Astrocyte (in vitro differentiated cells and primary cell): ENCODE measurements around the gene PRKCB.

Experiments
- EZH2 ChIP-seq: IDR thresholded peaks from 2 replicates; pipeline ENCODE4 v1.6.1; 2012; ENCODE audit warnings: mild to moderate bottlenecking, low read length, inconsistent platforms; ENCODE audit not compliant: insufficient read depth
- TF ChIP-seq, protein P1 (sequence below): IDR thresholded peaks from 2 replicates; pipeline ENCODE4 v1.5.1; 2011; ENCODE audit warnings: low read depth, mild to moderate bottlenecking, inconsistent platforms, low read length, moderate library complexity; ENCODE audit not compliant: insufficient read depth

GRCh38 chr16:23901178-23902033, 65.6 kb downstream of the PRKCB start:
- TF ChIP-seq, protein P1, sequence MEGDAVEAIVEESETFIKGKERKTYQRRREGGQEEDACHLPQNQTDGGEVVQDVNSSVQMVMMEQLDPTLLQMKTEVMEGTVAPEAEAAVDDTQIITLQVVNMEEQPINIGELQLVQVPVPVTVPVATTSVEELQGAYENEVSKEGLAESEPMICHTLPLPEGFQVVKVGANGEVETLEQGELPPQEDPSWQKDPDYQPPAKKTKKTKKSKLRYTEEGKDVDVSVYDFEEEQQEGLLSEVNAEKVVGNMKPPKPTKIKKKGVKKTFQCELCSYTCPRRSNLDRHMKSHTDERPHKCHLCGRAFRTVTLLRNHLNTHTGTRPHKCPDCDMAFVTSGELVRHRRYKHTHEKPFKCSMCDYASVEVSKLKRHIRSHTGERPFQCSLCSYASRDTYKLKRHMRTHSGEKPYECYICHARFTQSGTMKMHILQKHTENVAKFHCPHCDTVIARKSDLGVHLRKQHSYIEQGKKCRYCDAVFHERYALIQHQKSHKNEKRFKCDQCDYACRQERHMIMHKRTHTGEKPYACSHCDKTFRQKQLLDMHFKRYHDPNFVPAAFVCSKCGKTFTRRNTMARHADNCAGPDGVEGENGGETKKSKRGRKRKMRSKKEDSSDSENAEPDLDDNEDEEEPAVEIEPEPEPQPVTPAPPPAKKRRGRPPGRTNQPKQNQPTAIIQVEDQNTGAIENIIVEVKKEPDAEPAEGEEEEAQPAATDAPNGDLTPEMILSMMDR: no peak
- TF ChIP-seq EZH2: no peak
